Activated CD8-positive, alpha-beta memory T cell treated with anti-CD3 and anti-CD28 coated beads, Interleukin-2, amount 50 U/mL, for 24 hours (primary cell): ENCODE results near the gene ACP1.
"Not testable (repeated sequence)": the region's sequence is repeated elsewhere in the genome, so short reads cannot be mapped to it uniquely, and the experiment has no call there.

Experiments used
- DNase-seq: peaks from one replicate; pipeline ENCODE4 v3.0.0-alpha.2; 2020; ENCODE audit errors: extremely low read depth

Gene ACP1

DNA sequence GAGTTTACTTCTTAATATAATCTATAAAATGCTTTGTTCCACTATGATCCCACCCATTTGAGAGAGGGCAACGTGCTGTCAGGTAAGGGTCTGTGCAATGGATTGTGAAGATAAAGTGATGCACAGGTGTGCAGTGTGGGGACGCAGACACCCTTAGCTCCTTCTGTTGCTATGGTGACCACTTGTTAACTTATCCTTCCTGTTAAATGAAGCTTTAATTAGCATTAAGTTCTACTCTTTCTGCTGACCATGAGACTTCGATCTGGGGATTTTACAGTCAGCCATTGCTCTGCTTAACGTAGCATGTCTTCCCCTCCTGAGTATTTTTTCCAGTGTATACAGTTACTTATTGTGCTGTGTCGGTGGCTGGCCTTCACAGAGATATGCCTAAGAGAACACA is 46.2 kb downstream of the ACP1 start:
- DNase-seq, result no peak

DNA sequence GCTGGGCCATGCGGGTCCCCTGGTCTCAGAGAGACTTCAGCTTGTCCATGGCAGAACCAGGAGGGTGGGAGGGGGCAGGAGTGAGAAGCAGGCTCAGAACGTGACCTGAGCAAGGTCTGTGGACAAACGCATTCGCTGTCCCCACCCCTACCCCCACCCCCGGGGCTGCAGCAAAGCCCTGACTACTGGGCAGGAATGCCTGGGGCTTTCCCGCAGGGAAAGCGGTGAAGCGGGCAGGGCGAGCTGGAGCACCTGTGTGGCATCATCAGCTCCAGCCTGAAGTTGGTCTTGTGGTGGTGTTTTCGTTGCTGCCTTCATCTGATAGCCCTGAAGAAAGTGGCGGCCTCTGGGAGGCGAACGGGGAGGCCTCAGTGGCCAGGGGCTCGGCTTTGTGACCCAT is 49.2 kb downstream of the ACP1 start:
- DNase-seq, result no peak

DNA sequence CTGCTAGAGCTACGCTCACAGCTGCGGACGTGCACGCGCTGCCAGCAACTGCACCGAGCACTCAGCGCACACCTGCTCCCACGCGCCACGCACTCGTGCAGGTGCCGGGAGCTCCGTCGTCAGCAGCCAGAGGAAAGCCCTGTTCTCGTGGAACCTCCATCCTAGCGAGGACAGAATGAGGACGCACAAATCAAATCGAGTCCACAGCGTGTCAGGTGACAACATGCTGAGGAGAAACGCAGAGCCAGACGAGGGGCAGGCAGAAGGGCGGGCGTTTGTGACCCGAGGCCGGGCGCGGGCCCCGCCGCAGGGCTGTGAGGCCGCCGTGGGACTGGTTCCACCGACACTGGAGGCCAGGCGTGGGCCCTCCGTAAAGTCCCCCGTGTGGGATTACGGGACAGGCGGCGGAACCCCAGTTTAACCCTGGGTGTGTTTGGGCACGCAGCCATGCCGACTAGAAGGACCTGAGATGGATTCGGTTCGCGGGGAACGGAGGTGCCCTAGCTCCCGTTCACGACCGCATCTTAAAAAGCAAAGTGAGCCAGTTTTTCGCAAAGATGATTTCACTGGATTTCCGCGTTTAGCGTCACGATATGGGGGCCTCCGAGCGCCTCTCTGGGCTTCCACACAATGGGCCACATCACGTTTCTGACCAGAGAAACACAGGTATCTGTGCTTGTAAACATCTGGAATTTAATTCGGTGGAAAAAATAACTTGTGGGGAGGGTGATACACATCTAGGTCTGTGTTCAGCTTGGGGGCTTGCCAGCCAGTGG is 50.0 kb downstream of the ACP1 start:
- DNase-seq, result no peak

DNA sequence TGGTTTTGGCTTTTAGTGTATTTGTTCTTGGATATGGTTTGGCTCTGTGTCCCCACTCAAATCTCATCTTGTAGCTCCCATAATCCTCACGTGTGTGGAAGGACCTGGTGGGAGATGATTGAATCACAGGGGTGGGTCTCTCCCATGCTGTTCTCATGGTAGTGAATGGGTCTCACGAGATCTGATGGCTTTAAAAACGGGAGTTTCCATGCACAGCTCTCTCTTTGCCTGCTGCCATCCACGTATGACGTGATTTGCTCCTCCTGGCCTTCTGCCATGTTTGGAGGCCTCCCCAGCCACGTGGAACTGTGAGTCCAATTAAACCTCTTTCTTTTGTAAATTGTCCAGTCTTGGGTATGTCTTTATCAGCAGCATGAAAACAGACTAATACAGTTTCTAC is 51.2 kb downstream of the ACP1 start:
- DNase-seq, result not testable (repeated sequence)

DNA sequence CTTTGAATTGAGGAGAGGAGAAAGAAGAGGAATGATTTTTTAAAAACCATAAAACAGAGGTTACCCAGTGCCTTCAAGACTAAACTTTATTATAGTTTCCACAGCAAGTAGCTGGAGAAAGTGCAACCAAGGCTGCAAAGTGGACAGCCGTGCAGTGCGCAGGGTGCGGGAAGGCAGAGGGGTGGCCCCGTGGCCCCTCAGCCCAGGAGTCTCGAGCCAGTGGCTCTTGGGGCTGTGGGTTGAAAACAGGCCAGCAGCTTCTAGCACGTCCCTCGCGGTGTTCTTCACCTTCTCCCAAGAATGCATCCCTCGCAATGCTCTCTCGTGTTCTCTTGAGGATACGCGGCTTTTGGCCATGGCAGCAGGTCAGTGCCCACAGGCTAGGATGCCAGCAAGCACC is 51.6 kb downstream of the ACP1 start:
- no peak for DNase-seq

DNA sequence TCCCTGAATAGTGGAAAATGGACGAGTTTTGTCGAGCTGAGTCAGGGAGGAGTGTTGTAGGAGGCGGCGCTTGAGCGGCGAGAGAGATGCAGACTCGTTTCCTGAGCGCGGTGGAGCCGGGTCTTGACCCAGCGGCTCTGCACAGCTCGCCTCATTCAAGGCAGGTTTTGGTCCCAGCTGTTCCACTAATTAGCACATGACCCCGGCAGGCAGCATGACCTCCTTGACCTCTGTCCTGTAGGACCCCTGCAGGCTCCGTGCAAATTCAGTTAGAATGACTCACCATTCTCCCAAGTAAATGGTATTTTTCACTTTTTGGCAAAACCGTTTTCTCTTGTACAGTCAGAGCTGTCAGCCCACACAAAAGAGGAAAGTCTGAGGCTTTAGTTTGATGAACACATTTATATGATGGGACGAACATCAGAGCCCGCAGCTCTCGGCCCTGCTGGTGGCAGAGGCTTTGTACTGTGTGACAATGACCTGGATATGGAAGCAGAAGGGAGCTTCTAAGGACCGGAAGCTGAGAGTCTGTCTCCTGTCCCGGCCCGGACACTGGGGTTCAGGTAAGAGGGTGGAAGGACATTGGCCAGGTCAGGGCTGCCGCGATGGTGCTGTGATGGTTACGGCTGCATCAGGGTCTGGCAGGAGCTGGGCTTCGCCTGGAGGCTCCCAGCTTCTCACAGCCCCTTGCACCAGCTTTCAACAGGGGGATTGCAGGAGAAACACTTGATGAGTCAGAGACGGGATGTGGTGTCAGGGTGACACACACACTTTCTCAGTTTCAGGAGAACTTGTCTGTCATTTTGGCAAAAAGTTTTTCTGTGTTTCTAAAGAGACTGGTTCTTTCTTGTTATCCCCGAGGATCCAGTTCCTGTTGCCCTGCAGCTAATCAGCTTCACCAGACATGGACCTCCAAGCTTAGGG is 53.0 kb downstream of the ACP1 start:
- no peak for DNase-seq

DNA sequence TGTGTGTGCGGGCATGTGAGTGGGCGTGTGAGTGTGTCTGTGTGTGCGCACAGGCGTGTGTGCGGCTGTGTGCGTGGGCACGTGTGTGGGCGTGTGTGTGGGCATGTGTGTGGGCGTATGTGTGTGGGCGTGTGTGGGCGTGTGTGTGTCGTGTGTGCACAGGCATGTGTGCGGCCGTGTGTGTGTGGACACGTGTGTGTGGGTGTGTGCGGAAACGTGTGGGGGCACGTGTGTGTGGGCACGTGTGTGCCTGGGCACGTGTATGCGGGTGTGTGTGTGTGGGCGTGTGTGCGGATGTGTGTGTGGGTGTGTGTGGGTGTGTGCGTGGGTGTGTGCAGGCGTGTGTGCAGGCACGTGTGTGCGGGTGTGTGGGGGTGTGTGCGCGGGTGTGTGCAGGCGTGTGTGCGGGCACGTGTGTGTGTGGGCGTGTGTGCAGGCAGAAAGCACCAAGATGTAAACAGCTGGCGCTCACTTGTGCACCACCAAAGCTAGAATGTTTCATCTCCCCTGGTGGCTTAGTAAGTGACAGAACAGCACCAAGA is 54.4 kb downstream of the ACP1 start:
- no peak for DNase-seq

DNA sequence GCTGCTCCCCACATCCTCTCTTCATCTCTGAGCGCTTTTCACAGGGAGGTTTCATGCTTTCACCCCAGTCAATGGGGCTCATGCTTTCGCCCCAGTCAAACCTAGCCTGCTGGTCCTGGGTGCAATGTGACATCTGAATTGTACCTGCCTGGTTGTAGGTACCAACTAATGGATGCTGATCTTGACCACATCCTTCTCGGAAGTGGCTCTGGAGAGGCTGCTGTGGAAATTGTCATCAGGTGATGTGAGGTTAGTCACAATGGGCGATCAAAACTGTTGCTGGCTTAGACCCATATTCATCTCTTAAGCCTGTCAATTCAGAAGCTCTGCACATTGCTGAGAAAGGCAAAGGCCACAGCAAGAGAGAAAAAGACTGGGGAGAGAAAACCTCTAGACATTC is 55.8 kb downstream of the ACP1 start:
- no peak for DNase-seq

DNA sequence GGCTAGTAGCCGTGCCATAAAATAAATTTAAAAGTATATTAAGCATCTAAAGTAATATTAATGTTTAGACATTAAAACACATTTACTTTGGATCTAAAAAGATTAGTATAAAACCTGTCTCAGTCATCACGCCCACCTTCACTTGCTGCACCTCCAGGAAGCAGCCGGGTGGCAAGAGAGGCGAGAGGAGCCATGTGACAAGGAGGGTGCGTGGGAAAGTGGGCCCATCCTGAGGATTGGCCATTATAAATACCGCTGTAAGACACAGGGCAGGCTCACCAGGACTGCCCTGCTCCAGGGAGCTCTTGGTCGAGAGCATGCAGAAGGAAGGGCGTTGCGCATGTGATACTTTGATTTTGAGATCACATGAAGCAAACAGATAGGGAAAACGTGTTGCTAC is 57.6 kb downstream of the ACP1 start:
- DNase-seq, result no peak

DNA sequence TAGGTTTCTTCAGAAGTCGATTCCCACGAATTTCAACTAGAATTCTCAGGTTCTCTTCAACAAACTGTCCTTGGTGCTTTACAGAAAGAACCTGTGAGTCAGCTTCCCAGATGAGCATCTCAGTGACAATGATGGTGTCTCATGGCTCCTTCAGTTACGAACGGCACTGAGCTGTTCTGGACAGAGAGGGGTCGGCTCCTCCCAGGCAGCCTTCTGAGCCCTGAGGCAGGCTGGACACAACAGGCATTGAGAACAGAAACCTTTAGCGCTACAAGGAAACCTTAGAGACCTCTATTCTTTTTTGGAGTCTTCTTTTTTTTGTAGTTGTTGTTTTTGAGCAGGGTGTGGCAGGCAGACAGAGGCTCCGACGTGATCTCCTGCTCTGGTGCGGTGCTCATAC is 58.3 kb downstream of the ACP1 start:
- no peak for DNase-seq
